ENCODE results near the gene CHIC2.
"Not testable (repeated sequence)": the region's sequence is repeated elsewhere in the genome, so short reads cannot be mapped to it uniquely, and the experiment has no call there.

CHIC2 gene

GRCh38 chr4:54064317-54065111, at the start of gene CHIC2:
TSS of gene CHIC2 (minus strand) at chr4:54064605. CDS start at chr4:54064300, 305 bp downstream.
- H3K4me2 ChIP-seq: peak within 1 kb of the TSS; percentile 70 to 98 (median 89)
- peak within 1 kb of the TSS; percentile 74 to 99 (median 91) for H3K4me3 ChIP-seq
- peaks cover 0 to 9% (median 0%) of the 10 kb centered on the region in 11 experiments; a peak in 1 of 22 replicates for H3K36me3 ChIP-seq
- peaks cover 22 to 40% (median 35%) of the 10 kb centered on the region in 11 experiments; a peak in 17 of 22 replicates for H4K20me1 ChIP-seq
- no peaks in the 10 kb centered on the region for H3K9me3 ChIP-seq (replicated peaks in 1 of 11)
- peak within 1 kb of the TSS; percentile 97 to 100 (median 98) for H3K9ac ChIP-seq
- no peaks in the 10 kb centered on the region for H3K27me3 ChIP-seq
- H3K27ac ChIP-seq: peak within 1 kb of the TSS; percentile 95 to 100 (median 98)
- H3K4me1 ChIP-seq: peaks cover 28 to 50% (median 44%) of the 10 kb centered on the region in 10 experiments
- TF ChIP-seq Cebpa-rat (IDR thresholded peaks at IDR 0.05): peak in 1 of 11 experiments; percentile 16; a peak in 1 of 22 replicates

- H3K27me3 ChIP-seq, H3K4me1 ChIP-seq, H3K9ac ChIP-seq, H3K36me3 ChIP-seq, H4K20me1 ChIP-seq, H3K27ac ChIP-seq, H3K4me2 ChIP-seq, H3K4me3 ChIP-seq: not testable (repeated sequence)
- peaks cover 0 to 11% (median 0%) of the 10 kb centered on the region in 11 experiments; a peak in 3 of 22 replicates for H3K9me3 ChIP-seq (replicated peaks in 1 of 11)
Observed at GRCh38 chr4:54113206-54113605, 48.8 kb upstream of the CHIC2 start.

GRCh38 chr4:54110019-54110416, 45.6 kb upstream of the CHIC2 start:
- Histone ChIP-seq H3K4me3 (no peak overlapping the region), H3K4me1 (peaks cover 0 to 10% (median 4%) of the 10 kb centered on the region in 10 experiments; a peak in 8 of 20 replicates), H3K36me3 (no peaks in the 10 kb centered on the region), H3K27ac (no peak overlapping the region), H3K9me3 (replicated peaks in 1 of 11) (peaks cover 0 to 11% (median 0%) of the 10 kb centered on the region in 11 experiments; a peak in 2 of 22 replicates), H4K20me1 (no peaks in the 10 kb centered on the region), H3K9ac (no peak overlapping the region), H3K27me3 (peaks cover 0 to 14% (median 5%) of the 10 kb centered on the region in 11 experiments; a peak in 10 of 22 replicates), H3K4me2 (no peak overlapping the region)
- TF ChIP-seq Cebpa-rat (IDR thresholded peaks at IDR 0.05): no peak

- Histone ChIP-seq H3K4me1 (peaks cover 0 to 16% (median 5%) of the 10 kb centered on the region in 10 experiments; a peak in 8 of 20 replicates), H3K9me3 (replicated peaks in 1 of 11) (peaks cover 0 to 11% (median 0%) of the 10 kb centered on the region in 11 experiments; a peak in 2 of 22 replicates), H3K36me3 (no peaks in the 10 kb centered on the region), H3K27me3 (peaks cover under 1 to 20% (median 11%) of the 10 kb centered on the region in 11 experiments; a peak in 21 of 22 replicates), H3K9ac (no peak overlapping the region), H3K4me2 (no peak overlapping the region), H3K27ac (no peak overlapping the region), H4K20me1 (no peaks in the 10 kb centered on the region), H3K4me3 (no peak overlapping the region)
- no peak for TF ChIP-seq Cebpa-rat (IDR thresholded peaks at IDR 0.05)
Observed at GRCh38 chr4:54109241-54110018, 45.0 kb upstream of the CHIC2 start.

DNA sequence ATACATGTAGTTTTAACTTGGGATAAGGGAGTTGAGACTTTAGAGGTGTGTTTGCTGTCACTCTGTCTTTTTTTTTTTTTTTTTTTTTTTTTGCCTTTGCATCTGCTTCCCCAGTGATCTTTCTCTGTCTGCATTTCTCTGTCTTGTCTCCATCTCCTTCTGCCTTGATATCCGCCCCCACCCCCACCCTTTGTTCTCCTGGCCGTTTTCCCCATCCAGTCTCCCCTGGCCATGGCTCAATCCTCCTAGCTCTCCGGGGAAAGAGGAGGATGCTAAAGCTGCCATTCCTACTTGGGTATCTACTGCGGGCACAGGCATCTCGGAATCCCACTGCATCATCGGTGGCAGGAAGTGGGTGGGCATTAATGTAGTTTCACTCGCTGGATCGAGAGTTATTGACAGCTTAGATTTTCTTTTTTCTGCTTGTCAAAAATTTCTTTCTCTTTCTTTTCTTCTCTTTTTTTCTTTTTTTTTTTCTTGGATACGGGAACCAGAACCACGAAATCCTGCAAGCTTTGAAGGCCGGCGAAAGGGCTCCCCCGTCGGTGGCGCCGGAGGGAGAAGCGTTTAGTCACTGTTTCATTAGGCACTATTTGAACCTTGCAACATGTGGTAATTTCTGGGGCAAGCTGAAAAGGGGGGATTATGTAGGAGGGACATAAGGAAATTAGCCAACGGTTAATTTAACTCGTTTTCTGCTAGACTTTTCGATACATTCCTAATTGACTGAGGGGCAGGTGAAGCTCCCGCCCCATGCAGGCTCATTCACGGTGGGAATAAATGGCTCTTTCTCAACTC, 43.7 kb upstream of the CHIC2 start:
- Histone ChIP-seq H3K27me3 (peaks cover 14 to 33% (median 24%) of the 10 kb centered on the region in 11 experiments), H3K4me3 (no peak overlapping the region)
- TF ChIP-seq Cebpa-rat (IDR thresholded peaks at IDR 0.05): no peak

DNA sequence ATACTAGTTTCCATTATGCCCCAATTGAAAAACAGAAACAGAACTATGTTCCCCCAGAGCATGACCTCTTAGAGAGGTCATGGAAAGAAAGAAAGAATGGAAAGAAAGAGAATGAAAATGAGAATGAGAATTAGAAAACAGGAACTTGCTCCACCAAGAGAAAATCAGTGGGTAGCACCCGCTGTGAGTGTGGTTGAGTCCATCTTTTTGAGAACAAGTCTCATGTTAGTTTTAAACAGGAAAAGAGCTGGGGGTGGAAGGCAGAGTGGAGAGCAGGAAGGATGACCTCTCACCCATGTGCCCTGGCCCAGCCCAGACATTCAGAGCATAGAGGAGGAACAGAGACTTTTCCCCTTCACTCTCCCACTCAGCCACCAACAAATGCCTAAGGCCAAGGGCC, 40.5 kb upstream of the CHIC2 start:
- peaks cover 0 to 39% (median 27%) of the 10 kb centered on the region in 11 experiments; a peak in 18 of 22 replicates for H3K9me3 ChIP-seq (replicated peaks in 1 of 11)
- H3K4me3 ChIP-seq: no peak overlapping the region
- H4K20me1 ChIP-seq: peaks cover 0 to 20% (median 4%) of the 10 kb centered on the region in 11 experiments; a peak in 6 of 22 replicates
- TF ChIP-seq Cebpa-rat (IDR thresholded peaks at IDR 0.05): no peak
- peaks cover 9 to 44% (median 12%) of the 10 kb centered on the region in 10 experiments; a peak in 19 of 20 replicates for H3K4me1 ChIP-seq
- H3K27me3 ChIP-seq: peaks cover 46 to 65% (median 56%) of the 10 kb centered on the region in 11 experiments
- peak overlapping the region in 2 of 11 experiments; percentile 15 to 16; a peak in 1 of 22 replicates for H3K27ac ChIP-seq
- peak overlapping the region in 5 of 11 experiments; percentile 16 to 76 (median 60); a peak in 7 of 22 replicates for H3K4me2 ChIP-seq
- H3K36me3 ChIP-seq: no peaks in the 10 kb centered on the region
- no peak overlapping the region for H3K9ac ChIP-seq

More for the DNA sequence above, 43.7 kb upstream of the CHIC2 start:
- peak overlapping the region in 1 of 11 experiments; percentile 7; a peak in 1 of 22 replicates for H3K4me2 ChIP-seq
- H3K9ac ChIP-seq: no peak overlapping the region
- H4K20me1 ChIP-seq: no peaks in the 10 kb centered on the region
- H3K4me1 ChIP-seq: peaks cover 0 to 29% (median 5%) of the 10 kb centered on the region in 10 experiments; a peak in 8 of 20 replicates
- no peaks in the 10 kb centered on the region for H3K36me3 ChIP-seq
- H3K9me3 ChIP-seq (replicated peaks in 1 of 11): peaks cover 0 to 22% (median 11%) of the 10 kb centered on the region in 11 experiments; a peak in 17 of 22 replicates
- H3K27ac ChIP-seq: no peak overlapping the region

DNA sequence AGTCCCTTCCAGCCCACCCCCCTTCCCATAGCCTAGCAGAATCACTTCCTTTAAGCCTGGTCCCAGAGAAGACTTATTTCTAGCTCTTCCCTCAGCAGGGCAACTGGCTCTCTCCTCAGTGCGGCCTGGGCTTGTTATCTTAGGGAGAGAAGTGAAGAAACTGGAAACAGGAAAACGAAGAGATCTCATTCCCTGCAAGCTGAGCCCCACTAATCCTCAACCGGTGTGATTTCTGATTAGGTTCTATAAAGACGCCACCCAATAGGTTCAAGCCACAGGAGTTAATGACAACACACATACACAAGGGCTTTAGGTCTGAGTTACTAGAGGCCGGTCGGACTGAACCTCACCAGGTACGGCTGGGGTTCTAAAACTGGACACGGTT, 38.8 kb upstream of the CHIC2 start:
- Histone ChIP-seq H3K4me1 (peaks cover 20 to 56% (median 23%) of the 10 kb centered on the region in 10 experiments), H3K27me3 (peaks cover 63 to 82% (median 74%) of the 10 kb centered on the region in 11 experiments), H3K9me3 (replicated peaks in 1 of 11) (peaks cover 0 to 38% (median 25%) of the 10 kb centered on the region in 11 experiments; a peak in 18 of 22 replicates), H3K27ac (no peak overlapping the region), H3K36me3 (no peaks in the 10 kb centered on the region), H3K9ac (no peak overlapping the region), H3K4me3 (no peak overlapping the region), H3K4me2 (peak overlapping the region in 2 of 11 experiments; percentile 5 to 12; a peak in 3 of 22 replicates), H4K20me1 (peaks cover 0 to 35% (median 8%) of the 10 kb centered on the region in 11 experiments; a peak in 9 of 22 replicates)
- TF ChIP-seq Cebpa-rat (IDR thresholded peaks at IDR 0.05): no peak

Measured in BLaER1 treated with 17β-estradiol and CSF1 and Interleukin-3, amounts not matched to agents 10 nM and 100 nM (cell line).